GM19455 (cell line): ENCODE measurements around the gene NUDT16.

ENCODE experiments used
- ATAC-seq: cut with Tn5 transposase; IDR thresholded peaks from one replicate; pipeline ENCODE4 v1.9.1; 2021; ENCODE audit not compliant: unreplicated experiment

NUDT16 gene

DNA sequence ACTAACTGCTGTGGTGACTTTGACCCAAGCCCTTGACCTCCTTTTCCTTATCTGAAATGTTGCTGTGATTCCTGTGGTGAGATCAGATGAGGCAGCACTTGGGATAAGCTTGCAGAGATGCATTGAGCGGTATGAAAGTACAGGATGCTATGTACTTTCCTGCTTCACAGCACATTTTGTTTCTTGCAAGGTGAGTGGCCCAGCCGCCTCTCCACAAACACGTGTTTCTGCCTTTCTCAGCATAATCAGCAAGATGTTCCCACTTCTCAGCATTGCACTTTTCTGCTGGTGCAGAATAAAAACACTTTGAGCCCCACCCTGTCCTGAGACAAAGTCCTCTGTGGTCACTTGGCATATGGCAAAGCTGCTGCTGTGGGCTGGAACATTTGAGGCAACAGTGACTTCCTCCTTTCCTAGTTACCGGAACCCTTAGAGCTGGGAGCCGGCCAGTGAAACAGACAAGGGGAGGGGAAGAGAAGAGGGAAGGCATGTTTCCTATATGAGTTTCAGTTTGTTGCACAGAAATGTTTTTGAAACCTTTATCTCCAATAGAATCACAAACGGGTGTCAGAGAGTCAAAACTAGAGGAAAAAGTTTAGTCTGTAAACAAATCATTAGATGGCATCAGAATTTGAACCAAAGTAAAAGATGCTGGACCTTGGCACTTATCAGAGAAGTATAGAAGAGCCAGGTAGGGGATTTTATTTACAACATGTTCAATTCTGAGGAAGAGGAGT is 5.0 kb downstream of the NUDT16 start:
- ATAC-seq = no peak

- ATAC-seq = no peak
Measured at GRCh38 chr3:131387796-131388489, 6.4 kb downstream of the NUDT16 start.

DNA sequence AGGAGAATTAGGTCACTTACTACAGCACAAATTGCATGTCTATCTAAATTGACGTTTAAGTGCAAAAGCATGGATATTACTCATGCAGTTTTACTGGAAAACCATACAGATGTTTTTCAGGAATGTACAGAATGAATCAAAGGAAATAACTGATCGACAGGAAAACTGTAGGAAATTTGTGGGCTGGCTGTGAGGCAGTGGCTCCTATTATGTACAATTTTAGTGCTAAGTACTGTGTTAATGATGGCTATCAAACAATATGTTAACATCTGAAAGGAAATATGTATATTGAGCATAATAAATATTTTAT is 6.9 kb downstream of the NUDT16 start:
- ATAC-seq = no peak

DNA sequence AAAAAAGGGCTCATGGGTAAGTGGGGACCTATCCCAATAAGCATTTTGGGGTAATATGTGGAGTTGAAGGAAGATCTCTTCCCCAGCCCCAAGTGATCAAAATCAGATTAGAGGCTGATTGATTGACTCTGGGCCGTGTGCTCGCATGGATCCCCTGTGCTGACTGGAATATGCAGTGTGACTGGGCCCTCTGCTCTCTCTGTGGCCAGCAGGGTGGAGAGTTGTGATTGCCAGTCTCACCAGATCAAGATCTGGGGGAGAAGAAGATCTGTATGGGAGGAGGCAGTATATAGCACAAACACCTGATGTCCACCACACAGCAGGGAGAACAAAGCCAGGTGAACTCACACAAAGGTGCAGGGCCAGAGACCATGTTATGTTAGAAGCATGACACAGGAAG is 8.8 kb downstream of the NUDT16 start:
- ATAC-seq = no peak

- no peak for ATAC-seq
Measured at GRCh38 chr3:131393051-131393450, 11.5 kb downstream of the NUDT16 start.

DNA sequence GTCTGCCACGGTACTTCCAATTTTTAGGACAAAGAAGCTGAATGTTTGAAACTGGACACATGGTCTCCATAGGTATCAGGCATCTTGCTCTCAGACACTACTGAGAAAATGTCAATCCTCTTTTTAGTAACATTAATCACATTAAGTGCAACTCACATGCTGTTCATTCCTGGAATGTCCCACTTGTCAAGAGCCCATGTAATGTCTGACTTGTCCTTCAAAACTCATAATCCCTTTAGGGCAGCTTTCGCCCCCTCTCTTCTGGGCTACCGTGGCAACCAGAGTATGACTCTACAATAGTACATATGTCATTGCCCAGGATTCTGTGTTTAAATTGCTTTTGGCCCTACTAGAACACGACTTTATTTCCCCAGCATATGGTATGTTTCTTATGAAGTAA is 12.3 kb downstream of the NUDT16 start:
- ATAC-seq = no peak

DNA sequence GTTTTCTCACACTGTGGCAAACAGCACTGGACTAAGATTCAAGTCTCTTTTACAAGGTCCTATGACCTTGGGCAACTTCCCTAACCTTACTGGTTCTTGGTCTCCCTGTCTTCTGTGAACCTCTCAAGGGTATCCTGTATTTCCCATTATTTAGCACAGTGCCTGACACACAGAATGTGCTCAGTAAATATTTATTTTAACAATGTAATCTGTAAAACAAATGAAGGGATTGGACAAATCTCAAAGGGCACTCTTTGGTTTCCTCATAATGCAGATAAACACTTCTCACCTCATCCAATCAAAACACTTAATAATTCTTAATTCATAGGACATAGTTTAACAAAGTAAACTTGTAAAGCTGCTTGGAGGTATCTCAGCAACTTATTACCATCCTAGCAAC is 12.8 kb downstream of the NUDT16 start:
- no peak for ATAC-seq

DNA sequence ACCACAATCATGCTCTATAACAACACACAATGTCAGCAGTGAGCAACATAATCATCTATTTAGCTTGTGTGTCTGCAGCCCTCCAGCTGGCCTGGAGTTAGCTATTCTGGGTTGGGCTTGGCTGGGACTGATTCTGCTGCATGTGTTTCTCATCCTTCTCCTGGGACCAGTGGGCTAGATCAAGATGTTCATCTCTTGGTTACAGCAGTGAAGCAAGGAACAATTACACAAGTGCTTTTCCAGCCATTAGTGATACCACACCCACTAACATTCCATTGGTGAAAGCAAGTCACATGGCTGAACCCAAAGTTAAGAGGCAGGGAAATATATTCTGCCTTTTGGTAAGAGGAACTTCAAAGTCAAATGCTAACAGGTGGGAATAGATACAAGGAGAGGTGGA is 14.6 kb downstream of the NUDT16 start:
- ATAC-seq = no peak

DNA sequence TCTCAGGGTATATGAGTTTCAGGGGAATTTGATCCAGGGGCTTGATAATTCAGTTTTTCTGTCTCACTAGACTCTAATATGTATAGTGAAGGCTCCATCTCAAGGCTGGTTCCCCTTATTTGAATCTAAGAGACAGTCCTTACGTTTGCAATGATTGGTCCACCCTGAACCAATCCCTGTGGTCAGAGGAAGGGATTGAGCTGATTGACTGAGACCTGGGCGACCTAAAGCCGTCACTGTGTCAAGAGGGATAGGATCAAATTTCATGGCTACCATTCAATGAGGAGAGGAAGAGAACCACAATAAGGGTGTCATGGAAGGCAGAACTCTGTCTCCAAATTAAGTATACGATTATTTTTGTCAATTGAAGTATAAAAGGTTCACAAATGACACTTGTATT is 16.3 kb downstream of the NUDT16 start:
- ATAC-seq = no peak

DNA sequence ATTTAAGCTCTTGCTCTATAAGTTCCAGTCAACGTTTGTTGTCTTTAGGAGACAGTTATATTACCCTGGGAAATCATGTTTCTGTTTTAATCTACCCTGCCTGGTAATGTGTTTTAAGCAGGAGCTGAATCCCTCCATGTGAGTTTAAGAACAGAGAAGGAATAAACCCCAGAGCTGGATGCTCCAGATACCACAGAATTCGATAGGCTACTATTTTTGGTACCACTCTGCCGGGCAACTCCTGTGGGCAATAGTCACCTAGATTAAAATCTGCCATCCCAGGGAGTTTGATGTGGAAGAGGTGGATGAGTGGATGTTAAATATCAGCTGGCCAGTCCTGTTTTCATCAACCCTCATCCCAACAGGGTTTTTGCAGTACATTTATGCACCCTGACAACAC is 20.4 kb downstream of the NUDT16 start:
- no peak for ATAC-seq

- ATAC-seq = no peak
Measured at GRCh38 chr3:131402391-131403039, 20.9 kb downstream of the NUDT16 start.

DNA sequence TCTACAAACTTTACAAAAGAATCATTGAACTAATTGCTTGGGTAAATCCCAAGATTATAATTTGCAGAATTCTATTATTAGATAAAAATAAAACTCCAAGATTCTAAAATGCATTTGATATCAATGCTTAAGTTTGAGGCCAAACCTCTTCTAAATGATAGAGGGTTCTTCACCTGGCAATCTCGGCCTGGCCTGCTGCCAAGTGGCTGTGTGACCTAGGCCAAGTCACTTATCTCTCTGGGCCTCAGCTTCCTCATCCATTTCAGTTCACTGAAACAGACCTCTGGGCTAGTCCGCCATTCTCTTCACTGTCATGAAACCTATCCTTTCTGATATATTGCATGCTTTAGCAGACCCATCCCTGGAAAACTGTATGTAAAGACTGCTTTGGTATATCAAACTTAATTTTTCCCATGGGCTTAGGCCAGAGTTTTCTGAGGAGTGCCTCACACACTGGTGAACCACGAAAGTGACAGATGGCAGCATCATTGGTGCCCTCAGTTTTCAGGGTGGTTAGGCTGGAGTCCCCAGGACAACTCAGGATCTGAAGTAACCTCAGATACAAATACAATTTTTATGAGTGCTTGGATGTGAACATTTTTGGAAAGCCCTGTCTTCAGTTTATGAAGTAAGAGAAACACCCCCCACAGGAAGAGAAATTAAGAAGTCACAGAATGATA is 21.8 kb downstream of the NUDT16 start:
- ATAC-seq = no peak

GRCh38 chr3:131405411-131405810 is 23.8 kb downstream of the NUDT16 start:
- no peak for ATAC-seq

GRCh38 chr3:131406274-131406673 is 24.7 kb downstream of the NUDT16 start:
- no peak for ATAC-seq

DNA sequence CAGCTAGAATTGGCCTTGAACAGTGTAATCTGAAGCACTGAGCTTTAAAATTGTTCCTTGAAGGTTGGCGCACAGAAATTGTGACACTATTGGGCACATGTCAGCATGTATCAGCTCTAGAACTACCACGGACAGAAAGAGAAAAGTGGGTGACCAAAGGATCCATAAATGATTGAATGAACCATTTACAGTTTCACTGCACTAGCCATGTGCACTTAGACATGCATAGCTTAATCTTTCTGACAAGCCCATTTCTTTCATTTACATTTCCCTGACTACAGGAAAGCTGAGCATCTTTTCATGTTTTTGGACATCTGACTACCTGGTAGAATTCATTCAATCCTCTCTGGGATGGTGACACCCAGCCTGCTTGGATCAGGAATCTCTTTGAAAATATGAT is 36.2 kb downstream of the NUDT16 start:
- ATAC-seq = no peak

GRCh38 chr3:131421301-131421700 is 39.7 kb downstream of the NUDT16 start:
- ATAC-seq = no peak

- no peak for ATAC-seq
Measured at GRCh38 chr3:131421957-131422498, 40.5 kb downstream of the NUDT16 start.

DNA sequence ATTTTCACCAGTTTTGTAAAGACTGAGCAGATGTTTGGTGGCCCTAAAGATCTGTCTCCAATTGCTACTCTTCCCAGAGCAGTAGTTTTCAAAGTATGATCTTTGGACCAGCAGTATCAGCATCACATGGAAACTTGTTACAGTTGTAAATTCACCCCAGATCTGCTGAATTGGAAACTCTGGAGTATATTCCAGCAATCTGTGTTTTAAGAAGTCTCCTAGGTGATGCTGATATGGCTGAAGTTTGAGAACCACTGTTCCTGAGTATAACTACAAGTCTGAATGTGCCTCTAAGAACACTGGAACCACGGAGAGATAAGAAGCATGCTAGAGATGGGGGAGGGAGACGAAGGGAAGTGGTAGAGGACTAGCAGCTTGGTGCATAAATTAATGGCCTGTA is 45.7 kb downstream of the NUDT16 start:
- ATAC-seq = no peak

DNA sequence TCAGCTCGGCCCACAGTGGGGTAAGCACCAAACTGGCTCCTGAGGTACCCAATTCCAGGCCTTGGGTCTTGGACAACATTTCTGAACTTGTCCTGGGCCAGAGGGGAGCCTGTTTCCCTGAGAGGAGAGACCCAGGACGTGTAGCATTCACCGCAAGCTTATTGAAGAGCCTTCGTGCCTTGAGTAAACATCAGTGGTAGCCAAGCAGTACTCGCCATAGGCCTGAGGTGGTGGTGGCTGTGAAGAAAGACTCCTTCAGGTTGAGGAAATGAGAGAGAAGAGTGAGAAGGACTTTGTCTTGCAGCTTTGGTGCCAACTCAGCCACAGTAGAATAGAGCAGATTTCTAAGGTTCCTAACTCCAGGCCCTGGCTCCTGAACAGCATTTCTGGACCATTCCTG is 50.2 kb downstream of the NUDT16 start:
- no peak for ATAC-seq

DNA sequence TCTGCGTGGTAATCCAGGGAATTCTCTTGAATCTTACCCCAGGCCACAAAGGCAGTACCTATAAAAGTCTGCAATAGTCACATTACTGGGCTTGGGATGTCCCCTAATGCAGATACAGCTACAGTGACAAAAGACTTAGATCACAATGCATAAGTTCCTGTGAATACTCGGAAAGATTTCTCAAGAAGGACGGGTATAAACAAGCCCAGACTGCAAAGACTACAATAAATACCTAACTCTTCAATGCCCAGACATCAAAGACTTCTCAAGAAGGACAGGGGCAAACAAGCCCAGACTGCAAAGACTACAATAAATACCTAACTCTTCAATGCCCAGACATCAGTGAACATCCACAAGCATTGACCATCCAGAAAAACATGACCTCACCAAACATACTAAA is 50.9 kb downstream of the NUDT16 start:
- no peak for ATAC-seq

- ATAC-seq = no peak
Measured at GRCh38 chr3:131435000-131435399, 53.4 kb downstream of the NUDT16 start.
